IMR-90 (cell line): ENCODE results near the gene PCSK6. TPM values are rescaled to one million over a fixed set of nuclear protein-coding genes. Genes with fewer than 3 reads are reported as not detected.
A peak's percentile ranks its signal among the peaks of the same experiment; 100 is the strongest.

Experiments used
- ATAC-seq: fragments of 200-7000 bp; cut with Tn5 transposase; 2 replicates; pipeline ENCODE4 v1.9.1; 2020; ENCODE audit warnings: low read depth, mild to moderate bottlenecking, moderate library complexity
- BruUV-seq: library from RNA; stranded (reverse); fragments of 400-500 nt; replicated peaks from 2 replicates; lab custom pipeline; 2021; lab: Mats Ljungman, UMichigan
- CTCF ChIA-PET: fragments of 300-600 bp; formaldehyde crosslinking; extraction: SDS; loops from one replicate; lab custom pipeline; 2021; ENCODE audit warnings: antibody characterized with exemption; lab: Yijun Ruan, JAX
- POLR2A ChIA-PET: fragments of 300-600 bp; sonication (Branson Sonifier 250); formaldehyde crosslinking; loops from one replicate; lab custom pipeline; 2022; ENCODE audit warnings: antibody characterized with exemption; ENCODE audit not compliant: unreplicated experiment; lab: Charles Lee
- DNase-seq: peaks from one replicate; pipeline ENCODE4 v3.0.0; 2013
- H2AFZ ChIP-seq: replicated peaks from 2 replicates; pipeline ENCODE3; 2013; ENCODE audit warnings: low read length, mild to moderate bottlenecking; ENCODE audit not compliant: poor library complexity
- H2AK5ac ChIP-seq: 2 replicates; pipeline ENCODE4 v1.6.1; 2013; ENCODE audit warnings: low read depth, low read length, inconsistent platforms
- H2AK9ac ChIP-seq: replicated peaks from 2 replicates; pipeline ENCODE3; 2013; ENCODE audit warnings: mild to moderate bottlenecking, low read depth, low read length, moderate library complexity; ENCODE audit not compliant: poor library complexity
- H2BK120ac ChIP-seq: 2 replicates; pipeline ENCODE4 v1.6.1; 2013; ENCODE audit warnings: low read depth, low read length, inconsistent platforms
- H2BK15ac ChIP-seq: 3 replicates; pipeline ENCODE4 v1.6.1; 2013; ENCODE audit warnings: low read depth, low read length, inconsistent platforms
- H2BK20ac ChIP-seq: 2 replicates; pipeline ENCODE4 v1.6.1; 2013; ENCODE audit warnings: low read depth, mild to moderate bottlenecking, inconsistent platforms, low read length, moderate library complexity
- H2BK5ac ChIP-seq: 2 replicates; pipeline ENCODE4 v1.6.1; 2013; ENCODE audit warnings: mild to moderate bottlenecking, low read depth, low read length, inconsistent platforms; ENCODE audit not compliant: poor library complexity, severe bottlenecking
- H3K14ac ChIP-seq: replicated peaks from 2 replicates; pipeline ENCODE4 v1.6.1; 2013; ENCODE audit warnings: low read depth, low read length, inconsistent platforms
- H3K18ac ChIP-seq: 2 replicates; pipeline ENCODE4 v1.6.1; 2013; ENCODE audit warnings: low read depth, low read length, control low read depth
- H3K23ac ChIP-seq: 2 replicates; pipeline ENCODE4 v1.6.1; 2013; ENCODE audit warnings: low read depth, low read length, inconsistent platforms
- H3K27ac ChIP-seq: 2 replicates; pipeline ENCODE4 v1.5.1; 2013; ENCODE audit warnings: mild to moderate bottlenecking, control low read depth, low read length; ENCODE audit not compliant: insufficient read depth
- H3K27me3 ChIP-seq: 2 replicates; pipeline ENCODE4 v1.6.1; 2013; ENCODE audit warnings: low read length; ENCODE audit not compliant: control insufficient read depth, insufficient read depth
- H3K36me3 ChIP-seq: 2 replicates; pipeline ENCODE4 v1.6.1; 2013; ENCODE audit warnings: low read length, mixed read lengths; ENCODE audit not compliant: control insufficient read depth, insufficient read depth
- H3K4ac ChIP-seq: 2 replicates; pipeline ENCODE4 v1.6.1; 2013; ENCODE audit warnings: low read depth, low read length, inconsistent platforms
- H3K4me1 ChIP-seq: 2 replicates; pipeline ENCODE4 v1.6.1; 2013; ENCODE audit warnings: low read length, mixed read lengths; ENCODE audit not compliant: control insufficient read depth, insufficient read depth
- H3K4me2 ChIP-seq: 2 replicates; pipeline ENCODE4 v1.6.1; 2013; ENCODE audit warnings: low read depth, mild to moderate bottlenecking, control low read depth, low read length, moderate library complexity
- H3K4me3 ChIP-seq: 2 replicates; pipeline ENCODE4 v1.5.1; 2013; ENCODE audit warnings: low read depth, mild to moderate bottlenecking, control low read depth, low read length, moderate library complexity; ENCODE audit not compliant: insufficient read depth
- H3K56ac ChIP-seq: 2 replicates; pipeline ENCODE4 v1.6.1; 2013; ENCODE audit warnings: low read length, inconsistent platforms; ENCODE audit not compliant: insufficient read depth; ENCODE audit errors: extremely low read depth
- H3K79me1 ChIP-seq, 2 experiments: 2 replicates each; pipeline ENCODE4 v1.6.1; 2013; ENCODE audit warnings: low read length in 2 of 2, inconsistent platforms in 1 of 2, low read depth in 1 of 2
- H3K9ac ChIP-seq: 2 replicates; pipeline ENCODE4 v1.6.1; 2013; ENCODE audit warnings: low read depth, low read length, control low read depth
- H3K9me1 ChIP-seq: 2 replicates; pipeline ENCODE4 v1.6.1; 2013; ENCODE audit warnings: low read length, inconsistent platforms; ENCODE audit not compliant: insufficient read depth
- H3K9me3 ChIP-seq: 2 replicates; pipeline ENCODE4 v1.6.1; 2013; ENCODE audit warnings: low read length; ENCODE audit not compliant: control insufficient read depth, insufficient read depth
- H4K20me1 ChIP-seq: 2 replicates; pipeline ENCODE4 v1.6.1; 2013; ENCODE audit warnings: low read length, inconsistent platforms; ENCODE audit not compliant: insufficient read depth
- H4K5ac ChIP-seq: 2 replicates; pipeline ENCODE4 v1.6.1; 2013; ENCODE audit warnings: mild to moderate bottlenecking, low read depth, low read length, control low read depth
- H4K8ac ChIP-seq, 2 experiments: 2 replicates each; pipeline ENCODE4 v1.6.1; 2013; ENCODE audit warnings: low read depth in 2 of 2, low read length in 2 of 2, control low read depth in 1 of 2, inconsistent platforms in 1 of 2
- H4K91ac ChIP-seq: 2 replicates; pipeline ENCODE4 v1.6.1; 2013; ENCODE audit warnings: low read depth, low read length, inconsistent platforms; ENCODE audit not compliant: insufficient read depth
- CTCF ChIP-seq: conservative IDR thresholded peaks from 2 replicates; pipeline ENCODE4 v1.5.1; 2012; ENCODE audit warnings: mild to moderate bottlenecking, low read depth, low read length, improper control_type of control experiment
- MAFK ChIP-seq: IDR thresholded peaks from 2 replicates; pipeline ENCODE4 v1.6.1; 2012; ENCODE audit warnings: low read depth, low read length, improper control_type of control experiment
- MAZ ChIP-seq: IDR thresholded peaks from 2 replicates; pipeline ENCODE4 v1.6.1; 2012; ENCODE audit warnings: low read depth, mild to moderate bottlenecking, low read length, improper control_type of control experiment, moderate library complexity, borderline replicate concordance
- NFE2L2 ChIP-seq: fragments of 150-350 bp; IDR thresholded peaks from 2 replicates; pipeline ENCODE4 v1.6.1; 2016; ENCODE audit warnings: low read depth, mild to moderate bottlenecking, low read length
- RAD21 ChIP-seq: IDR thresholded peaks from 2 replicates; pipeline ENCODE4 v1.6.1; 2012; ENCODE audit warnings: low read length, improper control_type of control experiment
- SMC3 ChIP-seq: fragments of 150-350 bp; IDR thresholded peaks from 2 replicates; pipeline ENCODE4 v1.6.1; 2016; ENCODE audit warnings: low read depth, mild to moderate bottlenecking, antibody characterized with exemption, low read length, moderate library complexity
- WGBS, 2 experiments: methylation state at CpG; one replicate each; pipeline versions ENCODE4 v1.1.5 to v1.1.7; 2013; ENCODE audit warnings: missing lambda C conversion rate in 2 of 2; ENCODE audit not compliant: insufficient read length in 1 of 2; ENCODE audit errors: extremely low coverage in 2 of 2; 5-methylcytosine and 5-hydroxymethylcytosine counted together
- dilution Hi-C: fragments of 300-500 bp; cut with HindIII; formaldehyde crosslinking; loops from one replicate; pipeline ENCODE4 v1.14.3; 2018; ENCODE audit warnings: low sequenced_read_pairs; ENCODE audit not compliant: unreplicated experiment
- in situ Hi-C: fragments of 300-500 bp; cut with MboI; formaldehyde crosslinking; loops from 3 replicates; pipeline ENCODE4 v1.14.3; 2019; ENCODE audit warnings: low sequenced_read_pairs, inconsistent platforms, mixed read lengths
- intact Hi-C: fragments of 100-400 bp; cut with micrococcal nuclease; formaldehyde crosslinking; loops from 2 replicates; pipeline ENCODE4 v1.10.0; 2022
- polyA plus RNA-seq, 3 experiments: library from polyadenylated mRNA; depleted of rRNA; stranded (reverse); fragments of >200 nt; gene quantifications; 2 replicates each; pipeline ENCODE4 v1.2.3, GENCODE V29; 2012; ENCODE audit warnings: low replicate concordance in 1 of 3
- total RNA-seq: library from RNA; depleted of rRNA; stranded (reverse); fragments of >200 nt; gene quantifications from 2 replicates; pipeline ENCODE4 v1.2.3, GENCODE V29; 2012

The PCSK6 gene
- total and polyA plus RNA-seq, 2 of the 4 experiments (the other 2 are of a cell fraction), result not detected

GRCh38 chr15:101256757-101257156, 232.8 kb downstream of the PCSK6 start:
- no peak overlapping the region for H3K4ac ChIP-seq
- ATAC-seq, result no peak
- dilution Hi-C loops, result no loop called here
- no peaks in the 10 kb centered on the region for H3K27me3 ChIP-seq
- H2AK9ac ChIP-seq, result no peak overlapping the region
- H2BK5ac ChIP-seq, result no peak overlapping the region
- no peak overlapping the region for H4K5ac ChIP-seq
- no peaks in the 10 kb centered on the region for H3K9me3 ChIP-seq
- H2AFZ ChIP-seq, result no peak overlapping the region
- H4K91ac ChIP-seq, result no peak overlapping the region
- no peak overlapping the region for H4K8ac ChIP-seq
- ChIA-PET CTCF (interaction anchor here (2.8 kb wide), 1 partner anchor 241 kb away, joined by 17 read pairs; no protein-coding TSS in a partner anchor), POLR2A (no interaction called here)
- peaks cover 0 to 11% of the 10 kb centered on the region in 2 experiments; a peak in 2 of 4 replicates for H3K79me1 ChIP-seq
- no peak for DNase-seq
- H3K9ac ChIP-seq, result no peak overlapping the region
- BruUV-seq, result no TSS peak
- no peak for TF ChIP-seq RAD21
- TF ChIP-seq MAFK, result no peak
- peak; percentile 30; the same call in 1 of the 2 replicates for TF ChIP-seq CTCF
- TF ChIP-seq NFE2L2, result no peak
- no peak for TF ChIP-seq SMC3
- TF ChIP-seq MAZ, result no peak
- no peak overlapping the region for H3K4me2 ChIP-seq
- H3K27ac ChIP-seq, result no peak overlapping the region
- WGBS, 2 experiments, result no CpG with 5 or more reads among the region's 6 CpGs
- H2BK120ac ChIP-seq, result no peak overlapping the region
- no peaks in the 10 kb centered on the region for H4K20me1 ChIP-seq
- H2AK5ac ChIP-seq, result 0 out of 2 replicates have a peak overlapping the region, but pooled peaks have one; percentile 35
- in situ Hi-C loops, result loop anchor here (5.0 to 25.0 kb wide), 4 partner anchors 164 to 544 kb away; partner anchors contain the start of gene LRRK1
- no peak overlapping the region for H3K4me3 ChIP-seq
- H3K18ac ChIP-seq, result no peak overlapping the region
- intact Hi-C loops, result loop anchor here (5.0 kb wide), 2 partner anchors 339 to 629 kb away; partner anchors contain the start of gene LRRK1
- peaks cover 10% of the 10 kb centered on the region for H3K4me1 ChIP-seq
- no peak overlapping the region for H2BK15ac ChIP-seq
- no peaks in the 10 kb centered on the region for H3K9me1 ChIP-seq
- no peak overlapping the region for H3K23ac ChIP-seq
- no peaks in the 10 kb centered on the region for H3K36me3 ChIP-seq
- no peak overlapping the region for H2BK20ac ChIP-seq
- no peak overlapping the region for H3K14ac ChIP-seq
- H3K56ac ChIP-seq, result no peak overlapping the region
